ENCODE data around the gene ITGB4.

DNA sequence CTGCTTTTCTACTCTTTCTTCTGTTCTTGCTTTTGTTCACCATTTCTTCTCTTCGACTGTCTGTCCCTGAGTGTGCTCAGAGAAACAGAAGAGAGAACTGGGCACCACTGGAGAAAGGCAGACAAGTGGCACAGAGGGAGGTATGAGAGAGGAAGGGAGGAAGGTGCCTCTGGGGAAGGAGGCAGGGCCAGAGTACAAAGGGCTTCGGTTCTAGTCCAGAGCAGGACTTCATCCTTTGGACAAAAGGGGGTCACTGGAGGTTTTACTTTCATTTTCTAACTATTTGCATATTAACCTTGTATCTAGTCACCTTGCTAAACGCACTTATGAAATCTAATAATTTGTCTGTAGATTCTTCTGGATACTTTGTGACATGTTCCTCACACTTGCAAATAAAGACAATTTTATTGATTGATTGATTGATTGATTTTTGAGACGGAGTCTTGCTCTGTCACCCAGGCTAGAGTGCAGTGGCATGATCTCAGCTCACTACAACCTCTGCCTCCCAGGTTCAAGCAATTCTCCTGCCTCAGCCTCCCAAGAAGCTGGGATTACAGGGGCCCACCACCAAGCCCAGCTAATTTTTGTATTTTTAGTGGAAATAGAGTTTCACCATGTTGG is 13.5 kb downstream of the ITGB4 start:
- TF ChIP-seq TAF1 (IDR thresholded peaks at IDR 0.05; ENCODE audit: borderline replicate concordance, insufficient read depth, low read length) (no peak), POLR2AphosphoS5 (IDR thresholded peaks at IDR 0.05; ENCODE audit: low read depth, low read length) (no peak), SIN3A (IDR thresholded peaks at IDR 0.05; ENCODE audit: borderline replicate concordance, insufficient read depth, low read length) (no peak), FOXP2 (optimal IDR thresholded peaks at IDR 0.05; ENCODE audit: borderline replicate concordance, extremely low read depth, extremely low read length, insufficient read depth) (no peak)
- TF ChIP-seq, protein P1, sequence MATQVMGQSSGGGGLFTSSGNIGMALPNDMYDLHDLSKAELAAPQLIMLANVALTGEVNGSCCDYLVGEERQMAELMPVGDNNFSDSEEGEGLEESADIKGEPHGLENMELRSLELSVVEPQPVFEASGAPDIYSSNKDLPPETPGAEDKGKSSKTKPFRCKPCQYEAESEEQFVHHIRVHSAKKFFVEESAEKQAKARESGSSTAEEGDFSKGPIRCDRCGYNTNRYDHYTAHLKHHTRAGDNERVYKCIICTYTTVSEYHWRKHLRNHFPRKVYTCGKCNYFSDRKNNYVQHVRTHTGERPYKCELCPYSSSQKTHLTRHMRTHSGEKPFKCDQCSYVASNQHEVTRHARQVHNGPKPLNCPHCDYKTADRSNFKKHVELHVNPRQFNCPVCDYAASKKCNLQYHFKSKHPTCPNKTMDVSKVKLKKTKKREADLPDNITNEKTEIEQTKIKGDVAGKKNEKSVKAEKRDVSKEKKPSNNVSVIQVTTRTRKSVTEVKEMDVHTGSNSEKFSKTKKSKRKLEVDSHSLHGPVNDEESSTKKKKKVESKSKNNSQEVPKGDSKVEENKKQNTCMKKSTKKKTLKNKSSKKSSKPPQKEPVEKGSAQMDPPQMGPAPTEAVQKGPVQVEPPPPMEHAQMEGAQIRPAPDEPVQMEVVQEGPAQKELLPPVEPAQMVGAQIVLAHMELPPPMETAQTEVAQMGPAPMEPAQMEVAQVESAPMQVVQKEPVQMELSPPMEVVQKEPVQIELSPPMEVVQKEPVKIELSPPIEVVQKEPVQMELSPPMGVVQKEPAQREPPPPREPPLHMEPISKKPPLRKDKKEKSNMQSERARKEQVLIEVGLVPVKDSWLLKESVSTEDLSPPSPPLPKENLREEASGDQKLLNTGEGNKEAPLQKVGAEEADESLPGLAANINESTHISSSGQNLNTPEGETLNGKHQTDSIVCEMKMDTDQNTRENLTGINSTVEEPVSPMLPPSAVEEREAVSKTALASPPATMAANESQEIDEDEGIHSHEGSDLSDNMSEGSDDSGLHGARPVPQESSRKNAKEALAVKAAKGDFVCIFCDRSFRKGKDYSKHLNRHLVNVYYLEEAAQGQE (IDR thresholded peaks at IDR 0.05; ENCODE audit: insufficient read depth in 1 of 2, low read depth in 2 of 2, low read length in 2 of 2) = no peak
